ENCODE measurements around the gene UBIAD1. TPM values are rescaled to one million over a fixed set of nuclear protein-coding genes. Genes with fewer than 3 reads are reported as not detected.

UBIAD1 gene
- total and polyA plus RNA-seq, 4 donors = 7.5 to 17.9 (median 9.5) TPM

DNA sequence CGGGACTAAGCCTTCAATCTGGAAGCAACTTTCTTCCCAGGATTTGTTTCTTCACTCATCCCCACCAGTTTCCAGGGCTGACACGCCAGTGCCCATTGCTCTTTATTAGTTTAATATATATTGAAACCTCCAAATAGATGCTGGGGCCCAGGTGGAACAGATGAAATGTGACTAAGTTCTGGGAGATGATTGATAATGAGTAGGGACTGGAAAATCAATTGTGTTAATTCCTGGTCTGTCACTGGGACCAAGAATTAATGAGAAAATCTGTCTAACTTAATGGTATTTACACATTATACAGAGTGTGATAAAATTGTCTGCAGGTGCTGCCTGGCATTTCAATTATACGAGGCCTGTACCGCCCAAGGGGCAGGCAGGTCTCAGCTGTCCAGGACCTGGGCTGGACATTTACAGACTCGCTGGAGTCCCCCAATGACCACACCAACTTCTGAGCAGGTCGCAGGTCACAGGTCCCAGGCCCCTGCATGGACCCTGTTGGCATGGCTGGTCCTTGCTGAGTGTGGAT, 35.8 kb downstream of the UBIAD1 start:
- TF ChIP-seq, protein P1, sequence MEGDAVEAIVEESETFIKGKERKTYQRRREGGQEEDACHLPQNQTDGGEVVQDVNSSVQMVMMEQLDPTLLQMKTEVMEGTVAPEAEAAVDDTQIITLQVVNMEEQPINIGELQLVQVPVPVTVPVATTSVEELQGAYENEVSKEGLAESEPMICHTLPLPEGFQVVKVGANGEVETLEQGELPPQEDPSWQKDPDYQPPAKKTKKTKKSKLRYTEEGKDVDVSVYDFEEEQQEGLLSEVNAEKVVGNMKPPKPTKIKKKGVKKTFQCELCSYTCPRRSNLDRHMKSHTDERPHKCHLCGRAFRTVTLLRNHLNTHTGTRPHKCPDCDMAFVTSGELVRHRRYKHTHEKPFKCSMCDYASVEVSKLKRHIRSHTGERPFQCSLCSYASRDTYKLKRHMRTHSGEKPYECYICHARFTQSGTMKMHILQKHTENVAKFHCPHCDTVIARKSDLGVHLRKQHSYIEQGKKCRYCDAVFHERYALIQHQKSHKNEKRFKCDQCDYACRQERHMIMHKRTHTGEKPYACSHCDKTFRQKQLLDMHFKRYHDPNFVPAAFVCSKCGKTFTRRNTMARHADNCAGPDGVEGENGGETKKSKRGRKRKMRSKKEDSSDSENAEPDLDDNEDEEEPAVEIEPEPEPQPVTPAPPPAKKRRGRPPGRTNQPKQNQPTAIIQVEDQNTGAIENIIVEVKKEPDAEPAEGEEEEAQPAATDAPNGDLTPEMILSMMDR (IDR thresholded peaks at IDR 0.05; ENCODE audit: control extremely low read depth, extremely low read depth) = no peak

DNA sequence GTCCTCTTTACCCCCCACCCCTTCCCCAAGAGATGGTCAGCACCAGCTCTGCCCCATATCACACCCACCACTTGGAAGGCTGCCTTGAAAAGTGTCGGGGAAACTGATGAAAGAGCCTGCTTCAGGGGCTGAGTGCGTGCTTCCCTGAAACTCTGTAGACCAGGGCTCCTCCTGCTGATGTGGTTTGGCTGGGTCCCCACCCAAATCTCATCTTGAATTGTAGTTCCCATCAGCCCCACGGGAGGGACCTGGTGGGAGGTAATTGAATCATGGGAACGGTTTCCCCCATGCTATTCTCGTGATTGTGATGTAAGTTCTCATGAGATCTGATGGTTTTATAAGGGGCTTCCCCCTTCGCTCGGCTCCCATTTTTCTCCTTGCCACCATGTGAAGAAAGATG, 36.4 kb downstream of the UBIAD1 start:
- H3K9me3 ChIP-seq (ENCODE audit: control insufficient read depth in 4 of 4, insufficient read depth in 3 of 4, low read length in 3 of 4) = peaks cover 0 to 2% (median 0%) of the 10 kb centered on the region in 4 donors
- DNase-seq (no peak), ATAC-seq (ENCODE audit: insufficient read depth, low FRiP score) (no peak)
- H3K27me3 ChIP-seq (ENCODE audit: control insufficient read depth in 3 of 3, insufficient read depth in 3 of 3, low read length in 2 of 3) = no peaks in the 10 kb centered on the region
- WGBS, 2 donors = 90 to 93% methylated on average over 7 of the region's 7 CpGs
- H3K4me1 ChIP-seq (ENCODE audit: control insufficient read depth in 5 of 5, insufficient read depth in 5 of 5, low read length in 5 of 5) = peaks cover 0 to 2% (median 0%) of the 10 kb centered on the region in 5 donors
- TF ChIP-seq, protein P1 (IDR thresholded peaks at IDR 0.05; ENCODE audit: control extremely low read depth, extremely low read depth) = no peak
- no peak overlapping the region for H3K27ac ChIP-seq (ENCODE audit: low read depth in 1 of 2, low read length in 1 of 2)
- no peaks in the 10 kb centered on the region for H3K36me3 ChIP-seq (ENCODE audit: control insufficient read depth in 4 of 4, insufficient read depth in 4 of 4, low read length in 4 of 4)
- no peak overlapping the region for H3K4me3 ChIP-seq
- no peak overlapping the region for H3K9ac ChIP-seq (ENCODE audit: insufficient read depth in 1 of 2, low read length in 2 of 2)

More for the DNA sequence above, 35.8 kb downstream of the UBIAD1 start:
- no peak overlapping the region for H3K4me3 ChIP-seq
- peaks cover 0 to 2% (median 0%) of the 10 kb centered on the region in 4 donors for H3K9me3 ChIP-seq (ENCODE audit: control insufficient read depth in 4 of 4, insufficient read depth in 3 of 4, low read length in 3 of 4)
- DNase-seq (no peak), ATAC-seq (ENCODE audit: insufficient read depth, low FRiP score) (no peak)
- no peak overlapping the region for H3K9ac ChIP-seq (ENCODE audit: insufficient read depth in 1 of 2, low read length in 2 of 2)
- H3K27ac ChIP-seq (ENCODE audit: low read depth in 1 of 2, low read length in 1 of 2) = no peak overlapping the region
- peaks cover 0 to 2% (median 0%) of the 10 kb centered on the region in 5 donors for H3K4me1 ChIP-seq (ENCODE audit: control insufficient read depth in 5 of 5, insufficient read depth in 5 of 5, low read length in 5 of 5)
- H3K36me3 ChIP-seq (ENCODE audit: control insufficient read depth in 4 of 4, insufficient read depth in 4 of 4, low read length in 4 of 4) = no peaks in the 10 kb centered on the region
- H3K27me3 ChIP-seq (ENCODE audit: control insufficient read depth in 3 of 3, insufficient read depth in 3 of 3, low read length in 2 of 3) = no peaks in the 10 kb centered on the region
- WGBS, 2 donors = 85 to 89% methylated on average over 6 of the region's 6 CpGs

DNA sequence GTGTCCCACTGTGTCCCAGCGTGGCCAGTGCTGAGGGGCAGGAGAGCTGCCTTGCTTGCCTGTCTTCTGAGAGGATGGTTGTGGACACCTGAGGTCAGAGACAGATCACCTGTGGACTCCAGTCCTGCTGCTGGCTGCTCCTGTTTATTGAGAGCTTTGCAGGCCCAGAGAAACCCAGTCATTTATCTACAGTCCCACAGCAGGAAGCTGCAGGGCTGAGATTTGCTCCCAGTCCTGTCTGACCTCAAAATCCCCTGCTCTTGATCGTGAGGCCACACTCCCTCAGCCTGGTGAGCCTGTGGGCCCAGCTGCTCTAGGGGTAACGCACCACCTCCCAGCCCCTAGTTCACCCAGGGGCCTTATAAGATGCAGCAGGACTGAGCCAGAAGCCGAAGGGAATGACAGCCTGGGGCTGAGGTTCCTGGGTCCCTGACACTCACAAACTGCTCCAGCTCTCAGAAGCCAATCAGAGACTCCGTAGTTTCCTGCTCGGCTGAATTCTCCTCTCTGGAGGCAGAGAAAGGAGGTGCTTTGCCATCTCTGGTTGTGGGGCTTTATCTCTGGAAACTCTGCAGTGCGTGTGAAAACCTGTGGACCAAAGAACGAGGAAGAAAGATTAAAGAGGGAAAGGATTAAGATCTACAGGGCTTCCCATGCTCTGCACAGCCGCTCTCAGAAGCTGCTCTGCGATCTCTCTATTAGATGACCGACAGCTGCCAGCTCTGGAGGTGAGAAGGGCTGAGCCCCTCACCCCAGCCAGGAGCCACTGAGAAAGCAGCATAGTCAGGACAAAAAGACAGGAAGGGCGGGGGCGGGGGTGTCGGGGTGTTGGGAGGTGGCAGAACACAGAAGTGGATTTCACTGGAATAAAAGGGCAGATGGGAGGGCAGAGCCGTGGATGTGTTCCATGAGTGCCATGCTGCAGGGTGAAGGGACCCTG, 39.1 kb downstream of the UBIAD1 start:
- DNase-seq (no peak), ATAC-seq (ENCODE audit: insufficient read depth, low FRiP score) (no peak)
- H3K27ac ChIP-seq (ENCODE audit: low read depth in 1 of 2, low read length in 1 of 2) = no peak overlapping the region
- peaks cover 0 to 2% (median 0%) of the 10 kb centered on the region in 5 donors for H3K4me1 ChIP-seq (ENCODE audit: control insufficient read depth in 5 of 5, insufficient read depth in 5 of 5, low read length in 5 of 5)
- H3K27me3 ChIP-seq (ENCODE audit: control insufficient read depth in 3 of 3, insufficient read depth in 3 of 3, low read length in 2 of 3) = no peaks in the 10 kb centered on the region
- TF ChIP-seq, protein P1 (IDR thresholded peaks at IDR 0.05; ENCODE audit: control extremely low read depth, extremely low read depth) = no peak
- H3K4me3 ChIP-seq = no peak overlapping the region
- H3K9ac ChIP-seq (ENCODE audit: insufficient read depth in 1 of 2, low read length in 2 of 2) = no peak overlapping the region
- no peaks in the 10 kb centered on the region for H3K36me3 ChIP-seq (ENCODE audit: control insufficient read depth in 4 of 4, insufficient read depth in 4 of 4, low read length in 4 of 4)
- H3K9me3 ChIP-seq (ENCODE audit: control insufficient read depth in 4 of 4, insufficient read depth in 3 of 4, low read length in 3 of 4) = peaks cover 0 to 5% (median 0%) of the 10 kb centered on the region in 4 donors
- WGBS, 2 donors = 55 to 71% methylated on average over 15 of the region's 15 CpGs

Data from lung (tissue), 12 donors.